Muscle layer of duodenum (tissue), 2 donors: Measurements from ENCODE around the gene MBNL1.

Source experiments
- H3K27ac ChIP-seq: one replicate; pipeline ENCODE4 v1.7.0; 2013; ENCODE audit warnings: mild to moderate bottlenecking, low read length
- H3K27me3 ChIP-seq: one replicate; pipeline ENCODE4 v1.7.0; 2013; ENCODE audit warnings: low read depth, mild to moderate bottlenecking, control low read depth, low read length
- H3K36me3 ChIP-seq, 2 donors: one replicate each; pipeline ENCODE4 v1.7.0; 2013; ENCODE audit warnings: low read length in 2 of 2, control low read depth in 1 of 2, mild to moderate bottlenecking in 1 of 2; ENCODE audit not compliant: insufficient read depth in 2 of 2, control insufficient read depth in 1 of 2
- H3K4me1 ChIP-seq, 2 donors: one replicate each; pipeline ENCODE4 v1.7.0; 2013; ENCODE audit warnings: low read length in 2 of 2, mild to moderate bottlenecking in 2 of 2, control low read depth in 1 of 2, moderate library complexity in 1 of 2; ENCODE audit not compliant: insufficient read depth in 2 of 2, control insufficient read depth in 1 of 2
- H3K4me3 ChIP-seq, 2 donors: one replicate each; pipeline ENCODE4 v1.7.0; 2013; ENCODE audit warnings: low read length in 2 of 2, low read depth in 1 of 2, mild to moderate bottlenecking in 1 of 2
- H3K9me3 ChIP-seq, 2 donors: one replicate each; pipeline ENCODE4 v1.7.0; 2013; ENCODE audit warnings: low read length in 2 of 2, control low read depth in 1 of 2, mild to moderate bottlenecking in 1 of 2; ENCODE audit not compliant: control insufficient read depth in 1 of 2
- donor health status: healthy.

MBNL1 gene

DNA sequence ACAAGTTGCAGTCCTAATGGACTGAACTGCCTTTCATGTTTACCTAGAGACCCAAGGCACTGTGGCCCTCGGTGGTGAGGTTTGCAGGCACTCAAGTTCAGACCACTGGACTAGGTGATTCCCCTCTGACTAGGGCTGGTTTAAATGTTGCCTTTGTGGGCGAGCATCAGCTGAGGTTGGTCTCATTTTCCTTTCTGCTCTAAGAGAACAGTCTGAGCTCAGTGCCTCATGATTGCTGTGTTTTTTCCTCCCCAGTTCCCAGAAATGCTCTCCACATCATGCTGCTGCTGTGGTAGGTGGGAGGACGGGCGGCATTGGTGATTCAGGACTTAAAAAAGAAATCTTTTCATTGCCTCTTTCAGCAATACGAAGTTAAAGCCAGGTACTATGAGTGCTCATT is 237.2 kb downstream of the MBNL1 start:
- no peak overlapping the region for H3K27ac ChIP-seq
- H3K9me3 ChIP-seq: peaks cover 0 to 4% of the 10 kb centered on the region in 2 donors
- H3K27me3 ChIP-seq: no peaks in the 10 kb centered on the region
- no peaks in the 10 kb centered on the region for H3K36me3 ChIP-seq
- no peak overlapping the region for H3K4me3 ChIP-seq
- no peaks in the 10 kb centered on the region for H3K4me1 ChIP-seq

DNA sequence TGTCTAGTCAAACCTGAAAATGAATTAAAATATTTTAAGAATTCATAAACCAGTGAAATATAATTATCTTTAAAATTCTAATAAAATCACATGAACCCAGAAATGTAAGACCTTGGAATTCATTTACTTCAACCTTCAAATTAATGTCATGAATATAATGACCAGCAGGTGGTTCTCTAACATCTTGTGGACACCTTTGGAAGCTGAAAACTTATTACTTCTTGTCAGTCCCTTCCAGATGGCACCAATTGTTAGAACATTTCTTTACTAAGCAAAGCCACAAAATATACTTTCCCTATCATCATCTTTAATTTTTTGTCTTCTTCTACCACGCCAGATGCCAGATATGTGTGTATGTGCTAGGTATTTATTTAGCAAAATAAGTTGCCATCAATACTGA is 240.0 kb downstream of the MBNL1 start:
- Histone ChIP-seq H3K4me3 (no peak overlapping the region), H3K27me3 (no peaks in the 10 kb centered on the region), H3K36me3 (no peaks in the 10 kb centered on the region), H3K9me3 (no peaks in the 10 kb centered on the region), H3K4me1 (no peaks in the 10 kb centered on the region), H3K27ac (no peak overlapping the region)

DNA sequence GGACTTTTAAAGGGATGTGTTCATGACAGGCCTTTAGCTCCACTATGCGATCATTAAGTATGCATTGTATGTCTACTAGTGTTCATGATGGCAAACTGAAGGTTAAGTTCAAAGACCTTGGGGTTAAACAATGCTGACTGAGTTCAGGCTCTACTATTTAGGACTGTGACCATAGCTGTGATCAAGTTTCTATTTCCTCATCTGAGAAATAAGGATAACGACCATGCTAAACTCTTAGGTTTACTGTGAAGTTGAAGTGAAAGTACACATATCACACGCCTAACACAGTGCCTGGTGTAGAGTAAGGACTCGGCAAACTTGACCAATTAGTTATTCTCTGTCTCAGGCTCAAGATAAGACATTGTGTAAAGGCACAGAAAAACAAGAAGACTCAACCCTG is 243.2 kb downstream of the MBNL1 start:
- Histone ChIP-seq H3K27ac (no peak overlapping the region), H3K27me3 (no peaks in the 10 kb centered on the region), H3K9me3 (no peaks in the 10 kb centered on the region), H3K4me3 (no peak overlapping the region), H3K4me1 (no peaks in the 10 kb centered on the region), H3K36me3 (no peaks in the 10 kb centered on the region)

DNA sequence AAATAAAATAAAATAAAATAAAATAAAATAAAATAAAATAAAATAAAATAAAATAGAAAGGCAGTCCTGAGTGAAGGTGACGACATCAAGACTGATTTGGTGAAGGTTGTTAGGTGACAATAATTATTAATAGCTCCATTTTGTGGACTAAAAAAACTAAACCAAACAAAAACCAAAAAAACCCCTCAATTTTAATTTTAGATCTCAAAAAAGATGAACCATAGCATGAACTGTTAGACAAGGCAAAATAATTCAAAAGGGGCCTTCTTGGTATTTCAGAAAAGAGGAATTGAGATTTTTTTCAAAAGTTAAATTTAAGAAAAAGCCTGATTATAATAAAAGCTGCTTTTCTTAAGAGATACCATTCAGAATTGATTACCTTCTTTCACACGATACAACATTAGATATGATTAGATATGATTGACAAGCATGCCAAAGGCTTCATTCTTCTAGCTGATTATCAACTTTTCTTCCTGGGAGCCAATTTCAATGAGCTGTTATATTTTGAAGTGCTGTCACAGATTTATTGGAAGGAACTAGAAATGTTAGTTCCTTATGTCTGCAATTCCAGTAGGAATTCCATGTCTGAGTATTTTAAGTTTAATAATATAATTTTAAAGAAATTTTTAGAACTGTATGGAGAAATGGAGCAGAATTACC is 244.7 kb downstream of the MBNL1 start:
- H3K27me3 ChIP-seq: no peaks in the 10 kb centered on the region
- no peak overlapping the region for H3K27ac ChIP-seq
- no peaks in the 10 kb centered on the region for H3K9me3 ChIP-seq
- H3K4me1 ChIP-seq: no peaks in the 10 kb centered on the region
- no peak overlapping the region for H3K4me3 ChIP-seq
- no peaks in the 10 kb centered on the region for H3K36me3 ChIP-seq
